GM23338 (cell line): ENCODE data around the gene KYAT1. TPM values are rescaled to one million over a fixed set of nuclear protein-coding genes. Genes with fewer than 3 reads are reported as not detected.

Experiments
- ATAC-seq: fragments of 200-7000 bp; cut with Tn5 transposase; 3 replicates; pipeline ENCODE4 v1.9.1; 2020
- DNase-seq: peaks from one replicate; pipeline ENCODE4 v3.0.0-alpha.2; 2015; ENCODE audit warnings: low spot score
- H2AFZ ChIP-seq: fragments of 200-600 bp; sonication (generic); 2 replicates; pipeline ENCODE4 v1.8.0; 2016; ENCODE audit warnings: antibody characterized with exemption, mild to moderate bottlenecking, moderate library complexity
- H3F3A ChIP-seq: fragments of 200-600 bp; sonication (generic); replicated peaks from 2 replicates; pipeline ENCODE4 v1.8.0; 2017; ENCODE audit warnings: antibody characterized with exemption, mixed run types, low read depth
- H3K27ac ChIP-seq: fragments of 200-600 bp; sonication (generic); 2 replicates; pipeline ENCODE4 v1.6.1; 2016; ENCODE audit warnings: low read depth
- H3K27me3 ChIP-seq: fragments of 200-600 bp; sonication (generic); 2 replicates; pipeline ENCODE4 v1.8.0; 2016; ENCODE audit warnings: mild to moderate bottlenecking, mixed run types, moderate library complexity; ENCODE audit not compliant: insufficient read depth
- H3K36me3 ChIP-seq: fragments of 200-600 bp; sonication (generic); 2 replicates; pipeline ENCODE4 v1.8.0; 2016; ENCODE audit warnings: mild to moderate bottlenecking; ENCODE audit not compliant: insufficient read depth
- H3K4me1 ChIP-seq: fragments of 200-600 bp; sonication (generic); 2 replicates; pipeline ENCODE4 v1.8.0; 2016; ENCODE audit warnings: mild to moderate bottlenecking, moderate library complexity; ENCODE audit not compliant: insufficient read depth
- H3K4me2 ChIP-seq: fragments of 200-600 bp; sonication (generic); 2 replicates; pipeline ENCODE4 v1.7.1; 2017; ENCODE audit warnings: mixed run types
- H3K4me3 ChIP-seq: fragments of 200-600 bp; sonication (generic); 2 replicates; pipeline ENCODE4 v1.6.1; 2016; ENCODE audit warnings: mixed run types
- H3K79me2 ChIP-seq: fragments of 200-600 bp; sonication (generic); replicated peaks from 2 replicates; pipeline ENCODE4 v1.8.0; 2017; ENCODE audit warnings: mild to moderate bottlenecking; ENCODE audit not compliant: insufficient read depth
- H3K9me2 ChIP-seq: fragments of 200-600 bp; sonication (generic); 2 replicates; pipeline ENCODE4 v1.8.0; 2017; ENCODE audit not compliant: insufficient read depth
- H4K20me1 ChIP-seq: fragments of 200-600 bp; sonication (generic); replicated peaks from 2 replicates; pipeline ENCODE4 v1.8.0; 2017; ENCODE audit warnings: mild to moderate bottlenecking; ENCODE audit not compliant: insufficient read depth
- H3K27ac Mint-ChIP-seq: 2 replicates; pipeline ENCODE4 v1.8.0; 2020; ENCODE audit warnings: inconsistent platforms, mild to moderate bottlenecking, moderate library complexity, mixed read lengths
- H3K27me3 Mint-ChIP-seq: 3 replicates; pipeline ENCODE4 v1.8.0; 2022; ENCODE audit warnings: low read depth, mild to moderate bottlenecking, moderate library complexity, mixed read lengths, inconsistent platforms; ENCODE audit not compliant: insufficient read depth, poor library complexity
- H3K36me3 Mint-ChIP-seq: 3 replicates; pipeline ENCODE4 v1.8.0; 2021; ENCODE audit warnings: low read depth, mild to moderate bottlenecking, inconsistent platforms, moderate library complexity, mixed read lengths
- H3K4me1 Mint-ChIP-seq: 3 replicates; pipeline ENCODE4 v1.8.0; 2020; ENCODE audit warnings: mild to moderate bottlenecking, inconsistent platforms, mixed read lengths
- H3K4me3 Mint-ChIP-seq: 3 replicates; pipeline ENCODE4 v1.8.0; 2021; ENCODE audit warnings: moderate library complexity, mild to moderate bottlenecking, inconsistent platforms, mixed read lengths
- H3K9me3 Mint-ChIP-seq: 3 replicates; pipeline ENCODE4 v1.8.0; 2020; ENCODE audit warnings: moderate library complexity, mild to moderate bottlenecking, inconsistent platforms, mixed read lengths
- CREB1 ChIP-seq: fragments of 250-450 bp; sonication (Bioruptor Pico); IDR thresholded peaks from 2 replicates; pipeline ENCODE4 v1.5.0; 2020; ENCODE audit warnings: low read depth, mild to moderate bottlenecking, moderate library complexity
- CTCF ChIP-seq, 2 experiments: fragments of 200-600 bp in 1 of 2; sonication (generic) in 1 of 2; conservative IDR thresholded peaks; 2 replicates each; pipeline versions ENCODE4 v1.5.1 to v1.6.1; 2016 to 2017; ENCODE audit warnings: antibody characterized with exemption in 2 of 2, low read depth in 2 of 2, mild to moderate bottlenecking in 2 of 2, moderate library complexity in 1 of 2
- ETS1 ChIP-seq: IDR thresholded peaks from 2 replicates; pipeline ENCODE4 v1.6.1; 2016; ENCODE audit warnings: antibody characterized with exemption
- EZH2 ChIP-seq: fragments of 200-600 bp; sonication (generic); IDR thresholded peaks from one replicate; pipeline ENCODE4 v1.8.0; 2017; ENCODE audit warnings: antibody characterized with exemption, mild to moderate bottlenecking, low read depth; ENCODE audit not compliant: unreplicated experiment
- EZH2phosphoT487 ChIP-seq: fragments of 200-600 bp; sonication (generic); IDR thresholded peaks from one replicate; pipeline ENCODE4 v1.8.1; 2018; ENCODE audit warnings: antibody characterized with exemption; ENCODE audit not compliant: unreplicated experiment
- JUNB ChIP-seq: IDR thresholded peaks from one replicate; pipeline ENCODE4 v1.6.1; 2016; ENCODE audit warnings: antibody characterized with exemption; ENCODE audit not compliant: unreplicated experiment
- NANOG ChIP-seq: IDR thresholded peaks from 2 replicates; pipeline ENCODE4 v1.6.1; 2016; ENCODE audit warnings: antibody characterized with exemption, borderline replicate concordance
- POLR2AphosphoS5 ChIP-seq: IDR thresholded peaks from 2 replicates; pipeline ENCODE4 v1.6.1; 2016; ENCODE audit warnings: antibody characterized with exemption, low read depth
- REST ChIP-seq: IDR thresholded peaks from one replicate; pipeline ENCODE4 v1.6.1; 2018; ENCODE audit warnings: antibody characterized with exemption; ENCODE audit not compliant: unreplicated experiment
- STAT1 ChIP-seq: IDR thresholded peaks from one replicate; pipeline ENCODE4 v1.6.1; 2016; ENCODE audit warnings: antibody characterized with exemption; ENCODE audit not compliant: unreplicated experiment
- ZNF114 ChIP-seq: fragments of 250-450 bp; sonication (Bioruptor Pico); IDR thresholded peaks from 2 replicates; pipeline ENCODE4 v1.5.0; 2020; ENCODE audit warnings: mild to moderate bottlenecking, moderate library complexity
- ZNF331 ChIP-seq: fragments of 250-450 bp; sonication (Bioruptor Pico); IDR thresholded peaks from 2 replicates; pipeline ENCODE4 v1.5.0; 2020; ENCODE audit warnings: low read depth, mild to moderate bottlenecking, moderate library complexity
- ZNF462 ChIP-seq: fragments of 250-450 bp; sonication (Bioruptor Pico); IDR thresholded peaks from 2 replicates; pipeline ENCODE4 v1.5.0; 2020; ENCODE audit warnings: mild to moderate bottlenecking, moderate library complexity
- polyA plus RNA-seq: library from polyadenylated mRNA; unstranded; fragments of >200 nt; fragmentation: Nextera tagmentation; extraction: Ambion mirVana; gene quantifications from 2 replicates; pipeline ENCODE4 v1.2.1, GENCODE V29; 2016
- total RNA-seq: library from RNA; depleted of rRNA; stranded (reverse); fragments of >200 nt; shearing (Covaris generic); gene quantifications from 2 replicates; pipeline ENCODE4 v1.2.3, GENCODE V29; 2014

The KYAT1 gene
- total and polyA plus RNA-seq, 2 experiments from 2014 or later: 26.1 to 34.0 TPM

GRCh38 chr9:128929560-128929959, 47.8 kb upstream of the KYAT1 start:
- 0 out of 2 replicates have a peak, but pooled peaks cover 6% of the 10 kb centered on the region for H3F3A ChIP-seq
- no peaks in the 10 kb centered on the region for H4K20me1 ChIP-seq
- H3K36me3 ChIP-seq: no peaks in the 10 kb centered on the region
- TF ChIP-seq POLR2AphosphoS5: no peak
- no peak for TF ChIP-seq EZH2phosphoT487
- no peak for TF ChIP-seq ETS1
- no peak for TF ChIP-seq CREB1 (CRISPR knock-in tag)
- TF ChIP-seq REST: no peak
- TF ChIP-seq ZNF462 (CRISPR knock-in tag): no peak
- TF ChIP-seq CTCF (conservative IDR thresholded peaks at IDR 0.05; ENCODE audit: low read depth in 2 of 2): no peak
- no peak for TF ChIP-seq JUNB
- TF ChIP-seq NANOG: no peak
- TF ChIP-seq EZH2: no peak
- TF ChIP-seq ZNF331 (CRISPR knock-in tag): no peak
- TF ChIP-seq ZNF114: no peak
- no peak for TF ChIP-seq STAT1
- H3K4me3 ChIP-seq: no peak overlapping the region
- H3K4me2 ChIP-seq: no peak overlapping the region
- H3K9me2 ChIP-seq: no peaks in the 10 kb centered on the region
- peaks cover 4% of the 10 kb centered on the region; the same call in 1 of the 2 replicates for H3K4me1 ChIP-seq
- DNase-seq (no peak), ATAC-seq (no peak)
- Mint-ChIP-seq H3K9me3 (no peaks in the 10 kb centered on the region), H3K27ac (no peak overlapping the region), H3K36me3 (no peaks in the 10 kb centered on the region), H3K27me3 (peaks cover 12% of the 10 kb centered on the region), H3K4me3 (no peak overlapping the region), H3K4me1 (peaks cover 5% of the 10 kb centered on the region; the same call in 2 of the 3 replicates)
- no peaks in the 10 kb centered on the region for H3K79me2 ChIP-seq
- H3K27me3 ChIP-seq: no peaks in the 10 kb centered on the region
- no peak overlapping the region for H2AFZ ChIP-seq
- no peak overlapping the region for H3K27ac ChIP-seq
